ENCODE measurements around the gene TTC23.
"Not testable (repeated sequence)": the region's sequence is repeated elsewhere in the genome, so short reads cannot be mapped to it uniquely, and the experiment has no call there.

The TTC23 gene

GRCh38 chr15:99197856-99198255, 51.5 kb downstream of the TTC23 start:
- no peak for DNase-seq (ENCODE audit: low spot score)

DNA sequence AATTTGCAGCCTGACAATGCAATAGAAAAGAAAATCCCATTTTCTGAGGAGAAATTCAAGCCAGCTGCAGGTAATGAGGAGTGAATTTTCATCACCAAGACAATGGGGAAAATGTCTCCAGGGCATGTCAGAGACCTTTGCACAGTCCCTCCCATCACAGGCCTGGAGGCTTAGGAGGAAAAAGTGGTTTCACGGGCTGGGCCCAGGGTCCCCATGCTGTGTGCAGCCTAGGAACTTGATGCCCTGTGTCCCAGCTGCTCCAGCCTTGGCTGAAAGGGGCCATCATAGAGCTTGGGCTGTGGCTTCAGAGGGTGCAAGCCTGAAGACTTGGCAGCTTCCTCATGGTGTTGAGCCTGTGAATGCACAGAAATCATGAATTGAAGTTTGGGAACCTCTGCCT, 57.2 kb downstream of the TTC23 start:
- DNase-seq (ENCODE audit: low spot score), result not testable (repeated sequence)

- no peak for DNase-seq (ENCODE audit: low spot score)
Measured at GRCh38 chr15:99187936-99188335, 61.4 kb downstream of the TTC23 start.

- no peak for DNase-seq (ENCODE audit: low spot score)
Measured at GRCh38 chr15:99185414-99186130, 63.8 kb downstream of the TTC23 start.

DNA sequence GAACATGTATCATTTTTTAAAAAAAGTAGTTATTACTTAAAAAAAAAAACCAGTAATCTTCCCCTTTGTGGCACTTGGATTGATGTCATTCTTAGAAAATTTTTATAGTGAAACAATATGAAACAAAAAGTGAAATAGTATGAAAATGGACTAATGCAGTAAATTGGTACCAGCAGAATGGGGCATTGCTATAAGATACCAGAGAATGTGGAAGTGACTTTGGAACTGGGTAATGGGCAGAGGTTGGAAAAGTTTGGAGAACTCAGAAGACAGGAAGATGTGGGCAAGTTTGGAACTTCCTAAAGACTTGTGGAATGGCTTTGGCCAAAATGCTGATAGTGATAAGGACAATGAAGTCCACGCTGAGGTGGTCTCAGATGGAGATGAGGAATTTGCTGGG, 66.6 kb downstream of the TTC23 start:
- no peak for DNase-seq (ENCODE audit: low spot score)

GRCh38 chr15:99181545-99181971, 67.8 kb downstream of the TTC23 start:
- DNase-seq (ENCODE audit: low spot score), result no peak

DNA sequence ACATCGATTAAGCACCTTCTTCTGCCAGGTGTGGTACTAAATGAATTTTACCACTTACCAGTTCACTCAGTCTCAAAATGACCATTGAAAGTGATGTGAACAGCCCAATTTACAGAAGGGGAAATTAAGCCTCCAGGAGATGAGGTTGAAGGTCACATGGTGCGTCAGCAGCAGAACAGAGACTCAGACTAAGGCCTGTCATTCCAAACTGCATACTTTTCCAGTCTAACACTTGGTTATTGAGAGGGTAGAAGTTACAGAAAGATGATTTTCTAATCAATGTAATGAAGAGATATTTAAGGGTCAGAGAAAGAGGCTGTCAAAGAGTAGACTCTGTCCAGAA, 68.4 kb downstream of the TTC23 start:
- DNase-seq (ENCODE audit: low spot score), result no peak

- no peak for DNase-seq (ENCODE audit: low spot score)
Measured at GRCh38 chr15:99180086-99180963, 69.1 kb downstream of the TTC23 start.

DNA sequence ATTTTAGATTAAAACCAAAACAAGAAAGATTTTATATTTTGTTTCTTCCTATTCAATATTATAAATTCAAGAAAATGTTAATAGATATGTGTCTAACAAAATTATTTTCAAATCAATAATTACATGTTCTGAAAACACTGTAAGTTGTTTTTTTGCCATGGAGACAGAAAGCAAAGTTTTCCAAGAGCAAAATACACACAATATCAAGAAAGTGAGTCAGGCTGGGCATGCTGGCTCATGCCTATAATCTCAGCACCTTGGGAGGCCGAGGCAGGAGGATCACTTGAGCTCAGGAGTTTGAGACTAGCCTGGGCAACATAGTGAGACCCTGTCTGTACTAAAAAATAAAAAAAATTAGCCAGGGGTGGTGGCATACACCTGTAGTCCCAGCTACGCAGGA, 71.7 kb downstream of the TTC23 start:
- DNase-seq (ENCODE audit: low spot score), result no peak

DNA sequence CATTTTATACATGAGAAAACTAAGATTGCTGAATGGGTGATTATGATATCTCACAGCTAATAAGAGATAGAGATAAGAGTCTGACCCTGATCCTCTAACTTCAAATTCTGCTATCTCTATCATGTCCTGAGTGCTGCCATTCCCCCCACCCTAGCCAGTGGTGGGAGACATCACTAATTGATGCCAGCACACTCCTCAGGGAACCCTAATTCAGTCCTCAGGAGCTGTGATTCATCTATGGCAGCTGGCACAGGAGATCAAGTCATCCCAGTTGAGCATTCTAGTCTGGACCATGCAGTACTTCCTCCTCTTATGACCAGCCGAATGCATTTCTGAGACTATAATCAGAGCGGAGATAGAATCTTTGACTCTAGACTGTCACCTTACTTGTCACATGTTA, 72.6 kb downstream of the TTC23 start:
- DNase-seq (ENCODE audit: low spot score), result no peak

- DNase-seq (ENCODE audit: low spot score), result no peak
Measured at GRCh38 chr15:99174567-99175395, 74.6 kb downstream of the TTC23 start.

- no peak for DNase-seq (ENCODE audit: low spot score)
Measured at GRCh38 chr15:99172989-99173388, 76.4 kb downstream of the TTC23 start.

DNA sequence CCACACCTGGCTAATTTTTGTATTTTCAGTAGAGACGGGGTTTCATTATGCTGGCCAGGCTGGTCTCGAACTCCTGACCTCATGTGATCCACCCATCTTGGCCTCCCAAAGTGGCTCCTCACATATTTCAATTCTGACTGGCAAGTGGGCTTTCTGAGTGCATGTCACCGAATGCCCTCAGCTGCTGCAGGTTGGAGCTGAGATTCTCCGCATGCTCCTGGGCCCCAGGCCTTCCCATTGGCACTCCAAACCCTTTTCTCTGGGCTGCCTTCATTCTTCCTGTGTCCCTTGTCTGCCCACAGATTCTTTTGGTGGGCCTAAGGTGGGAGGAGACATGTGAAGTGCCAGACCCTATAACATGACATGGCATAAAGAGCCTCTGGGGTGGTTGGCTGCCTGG, 77.2 kb downstream of the TTC23 start:
- no peak for DNase-seq (ENCODE audit: low spot score)

DNA sequence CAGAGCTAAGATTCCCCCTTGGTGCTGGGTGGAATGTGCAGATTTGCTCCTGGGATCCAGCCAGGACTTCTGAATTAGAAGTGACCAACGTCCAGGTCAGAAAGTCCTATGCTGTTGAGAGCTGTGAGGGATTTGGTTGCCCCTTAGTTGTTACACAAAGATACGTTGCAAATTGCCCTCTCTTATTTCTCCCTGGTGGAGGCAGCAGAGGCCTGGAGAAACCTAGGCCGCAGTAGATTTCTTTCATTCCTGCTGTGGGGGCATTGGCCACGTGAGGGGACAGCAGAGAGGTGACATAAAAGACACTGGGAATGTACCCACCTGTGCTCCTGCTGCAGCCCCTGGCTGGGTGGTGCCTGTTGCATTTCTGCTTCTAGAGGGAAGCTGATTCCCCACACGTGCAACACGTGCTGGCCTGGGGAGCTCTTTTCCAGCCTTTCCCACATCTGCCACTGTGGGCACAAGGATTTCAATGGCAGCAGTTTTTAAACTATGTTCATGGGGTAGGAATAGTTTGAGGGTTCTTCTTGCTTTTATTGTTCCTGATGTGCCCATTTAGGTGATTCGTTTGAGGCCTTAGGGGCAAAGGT, 78.8 kb downstream of the TTC23 start:
- no peak for DNase-seq (ENCODE audit: low spot score)

DNA sequence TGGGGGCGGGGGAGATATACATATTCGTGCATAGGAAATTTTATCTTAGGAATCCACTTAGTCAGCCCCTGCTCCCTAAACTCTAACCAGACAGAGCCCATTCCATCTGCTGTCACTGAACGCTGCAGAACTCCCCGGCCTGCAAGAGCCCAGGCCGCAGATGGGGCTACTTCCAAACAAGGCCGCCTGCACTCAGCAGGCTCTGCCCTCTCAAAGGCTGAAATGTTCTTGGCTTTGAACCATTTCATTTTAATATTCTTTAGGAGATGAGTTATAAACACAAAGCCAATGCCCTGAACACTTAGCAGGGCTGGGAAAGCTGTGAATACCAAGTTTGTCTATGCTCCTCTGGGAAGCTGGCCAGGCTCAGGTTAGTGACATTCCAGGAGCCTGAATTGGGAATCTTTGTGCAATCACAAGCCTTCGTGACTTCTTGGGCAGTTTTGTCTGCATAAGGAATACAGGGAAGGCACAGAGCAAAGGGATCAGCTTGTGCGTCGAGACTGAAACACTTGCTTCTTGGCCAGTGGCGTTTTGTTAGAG, 79.5 kb downstream of the TTC23 start:
- DNase-seq (ENCODE audit: low spot score), result no peak

DNA sequence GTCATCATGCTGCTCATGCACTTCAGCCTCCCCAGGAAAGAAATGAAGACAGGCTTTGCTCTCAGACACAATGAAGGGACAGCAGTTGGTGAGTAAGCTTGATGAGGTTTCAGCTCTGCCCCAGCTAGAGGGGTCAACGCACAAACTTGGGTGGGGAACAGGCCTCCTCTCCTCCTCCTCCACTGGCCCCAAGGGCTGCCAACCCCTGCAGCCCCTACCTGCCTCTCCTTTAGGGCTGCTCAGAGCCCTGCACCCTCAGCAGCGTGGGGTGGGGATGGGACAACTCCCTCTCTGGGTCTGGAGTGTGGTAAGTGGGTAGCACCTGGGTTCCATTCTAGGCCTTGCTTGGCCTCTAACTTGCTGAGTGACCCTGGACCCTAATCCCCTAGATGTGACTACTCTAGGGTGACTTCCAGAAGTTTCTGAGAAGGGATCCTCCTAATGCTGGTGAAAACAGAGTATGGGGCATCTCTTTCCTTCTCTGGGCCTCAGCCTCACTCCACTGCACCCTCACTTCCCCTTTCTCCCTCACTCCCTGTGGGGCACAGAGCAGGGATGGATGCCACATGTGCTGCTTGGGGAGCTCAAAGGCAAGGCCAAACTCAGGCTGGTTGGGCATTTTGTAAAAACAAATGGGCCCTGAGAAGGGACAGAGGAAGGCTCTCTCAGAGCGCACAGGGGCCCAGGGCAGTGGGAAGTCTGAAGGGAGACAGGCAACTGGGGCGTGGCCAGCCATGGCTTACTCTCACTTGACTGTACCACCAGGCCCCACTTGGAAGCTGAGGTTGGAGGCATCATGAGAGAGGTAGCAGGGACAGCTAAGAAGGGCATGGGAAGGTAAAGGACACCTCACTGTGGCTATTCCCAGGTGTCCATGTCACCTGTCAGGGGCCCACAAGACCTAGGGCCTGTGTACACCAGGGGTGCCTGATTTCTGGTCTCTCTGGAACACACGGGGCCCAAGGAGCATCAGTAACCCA, 80.5 kb downstream of the TTC23 start:
- DNase-seq (ENCODE audit: low spot score), result no peak

DNA sequence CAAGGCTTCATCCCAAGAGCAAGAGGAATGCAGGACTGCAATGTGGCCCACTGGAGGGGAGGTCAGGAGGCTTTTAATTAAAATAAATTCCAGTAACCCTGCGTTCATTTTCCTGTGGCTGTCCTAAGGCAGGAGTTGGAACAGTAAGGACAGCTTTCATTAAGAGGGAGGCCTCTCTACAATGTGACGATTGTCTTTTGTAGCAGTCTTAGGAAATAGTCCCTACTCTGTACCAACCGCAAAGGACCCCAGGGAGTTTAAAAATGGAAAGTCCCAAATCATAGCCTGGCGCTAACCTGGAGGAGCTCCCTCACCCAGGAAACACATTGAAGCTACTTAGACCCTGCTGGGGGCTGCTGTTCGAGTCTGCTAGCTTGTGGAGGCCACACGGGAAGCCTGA, 81.7 kb downstream of the TTC23 start:
- no peak for DNase-seq (ENCODE audit: low spot score)

GRCh38 chr15:99167201-99167600, 82.2 kb downstream of the TTC23 start:
- DNase-seq (ENCODE audit: low spot score), result no peak

GRCh38 chr15:99165956-99166689, 83.3 kb downstream of the TTC23 start:
- DNase-seq (ENCODE audit: low spot score), result no peak

Data from CD4-positive, alpha-beta T cell treated with Interleukin-2 at 100 ng/mL for 4 hours (primary cell).